PC-3 (cell line): ENCODE measurements around the gene MBOAT1.

Experiments
- CTCF ChIP-seq: fragments of 300-600 bp; sonication (generic); conservative IDR thresholded peaks from 2 replicates; pipeline ENCODE4 v1.5.1; 2017; ENCODE audit warnings: antibody characterized with exemption, low read depth, mild to moderate bottlenecking, low read length
- EZH2 ChIP-seq: fragments of 300-600 bp; sonication (generic); IDR thresholded peaks from one replicate; pipeline ENCODE4 v1.6.1; 2017; ENCODE audit warnings: antibody characterized with exemption, mild to moderate bottlenecking, low read length; ENCODE audit not compliant: unreplicated experiment
- EZH2phosphoT487 ChIP-seq: fragments of 300-600 bp; sonication (generic); IDR thresholded peaks from 2 replicates; pipeline ENCODE4 v1.6.1; 2018; ENCODE audit warnings: mild to moderate bottlenecking, antibody characterized with exemption, low read length, borderline replicate concordance

- no peak for TF ChIP-seq CTCF
- no peak for TF ChIP-seq EZH2
- TF ChIP-seq EZH2phosphoT487, result no peak
These were observed 55.4 kb downstream of the MBOAT1 start for GRCh38 chr6:20156824-20157223.
